HepG2 (cell line): ENCODE measurements around the gene PREX1. TPM values are rescaled to one million over a fixed set of nuclear protein-coding genes. Genes with fewer than 3 reads are reported as not detected.

Source experiments
- ATAC-seq: fragments of 200-7000 bp; cut with Tn5 transposase; 3 replicates; pipeline ENCODE4 v1.9.1; 2020; ENCODE audit warnings: mild to moderate bottlenecking, moderate library complexity
- BruUV-seq: library from RNA; stranded (reverse); fragments of 400-500 nt; replicated peaks from 2 replicates; lab custom pipeline; 2021; lab: Mats Ljungman, UMichigan
- CTCF ChIA-PET: fragments of 300-600 bp; formaldehyde crosslinking; extraction: SDS; loops from one replicate; lab custom pipeline; 2021; ENCODE audit warnings: low total read pairs, inconsistent platforms, low intra/inter-chr PET ratio; lab: Yijun Ruan, JAX
- POLR2A ChIA-PET: fragments of 350-600 bp; sonication (Branson Sonifier 250); formaldehyde crosslinking; loops from one replicate; lab custom pipeline; 2020; ENCODE audit warnings: antibody characterized with exemption, inconsistent platforms; lab: Yijun Ruan, JAX
- DNase-seq: peaks from one replicate; pipeline ENCODE4 v3.0.0-alpha.2; 2015; ENCODE audit warnings: low spot score
- FAIRE-seq: peaks from 3 replicates; lab custom pipeline; 2011; peaks lifted over from hg19 to GRCh38; lab: Jason Lieb, UNC
- H2AFZ ChIP-seq: one replicate; pipeline ENCODE4 v1.6.1; 2011; ENCODE audit warnings: low read length, inconsistent platforms
- H3K27ac ChIP-seq: fragments of 300-600 bp; 3 replicates; pipeline ENCODE4 v1.8.0; 2011; ENCODE audit warnings: mixed run types, mild to moderate bottlenecking, mixed read lengths, low read length, inconsistent platforms; ENCODE audit not compliant: insufficient read depth; ENCODE audit errors: extremely low read length
- H3K27me3 ChIP-seq, 2 experiments: fragments of 200-600 bp in 1 of 2; 2 replicates in 1 of 2; 3 replicates in 1 of 2; pipeline versions ENCODE4 v1.6.0 to v1.8.0; 2011; ENCODE audit warnings: low read length in 2 of 2, mild to moderate bottlenecking in 2 of 2, moderate library complexity in 2 of 2, inconsistent platforms in 1 of 2; ENCODE audit not compliant: insufficient read depth in 2 of 2, control insufficient read depth in 1 of 2
- H3K36me3 ChIP-seq, 2 experiments: fragments of 200-600 bp in 1 of 2; replicated peaks in 1 of 2; 2 replicates in 1 of 2; 3 replicates in 1 of 2; pipeline versions ENCODE4 v1.5.1 to v1.8.0; 2011; ENCODE audit warnings: low read length in 2 of 2, inconsistent platforms in 1 of 2; ENCODE audit not compliant: insufficient read depth in 2 of 2, control insufficient read depth in 1 of 2
- H3K4me1 ChIP-seq: 2 replicates; pipeline ENCODE4 v1.5.1; 2012; ENCODE audit warnings: low read length, inconsistent platforms; ENCODE audit not compliant: insufficient read depth
- H3K4me2 ChIP-seq: 2 replicates; pipeline ENCODE4 v1.6.0; 2011; ENCODE audit warnings: low read depth, low read length, inconsistent platforms
- H3K4me3 ChIP-seq, 3 experiments: fragments of 200-600 bp in 1 of 3; sonication (generic), shearing (Covaris generic) in 1 of 3; replicated peaks in 1 of 3; 2 replicates each; pipeline ENCODE4 v1.5.1; 2011 to 2016; ENCODE audit warnings: low read length in 3 of 3, inconsistent platforms in 2 of 3, low read depth in 2 of 3, mild to moderate bottlenecking in 2 of 3, control low read depth in 1 of 3, mixed read lengths in 1 of 3; ENCODE audit not compliant: insufficient read depth in 1 of 3
- H3K79me2 ChIP-seq: one replicate; pipeline ENCODE4 v1.6.1; 2011; ENCODE audit warnings: low read length, inconsistent platforms; ENCODE audit not compliant: insufficient read depth
- H3K9ac ChIP-seq: 2 replicates; pipeline ENCODE4 v1.6.0; 2011; ENCODE audit warnings: mild to moderate bottlenecking, low read depth, low read length, inconsistent platforms; ENCODE audit not compliant: insufficient read depth
- H3K9me3 ChIP-seq: 2 replicates; pipeline ENCODE4 v1.5.1; 2012; ENCODE audit warnings: mild to moderate bottlenecking, low read length
- H4K20me1 ChIP-seq: 2 replicates; pipeline ENCODE4 v1.6.0; 2011; ENCODE audit warnings: inconsistent platforms, mild to moderate bottlenecking, low read length, moderate library complexity; ENCODE audit not compliant: insufficient read depth
- DZIP1 ChIP-seq: sonication (generic); formaldehyde crosslinking; IDR thresholded peaks from 2 replicates; pipeline ENCODE4 v1.5.0; 2020; ENCODE audit warnings: mild to moderate bottlenecking, missing genetic modification reagents
- EHMT2 ChIP-seq: fragments of 200-600 bp; sonication (generic); IDR thresholded peaks from 2 replicates; pipeline ENCODE4 v1.7.0; 2017; ENCODE audit warnings: antibody characterized with exemption, low read depth, low read length, borderline replicate concordance
- JUNB ChIP-seq: sonication (generic); formaldehyde crosslinking; IDR thresholded peaks from 2 replicates; pipeline ENCODE4 v1.8.0; 2022; ENCODE audit warnings: missing genetic modification reagents, mild to moderate bottlenecking, borderline replicate concordance
- MTF2 ChIP-seq: sonication (generic); formaldehyde crosslinking; IDR thresholded peaks from 2 replicates; pipeline ENCODE4 v1.5.0; 2020; ENCODE audit warnings: missing genetic modification reagents, borderline replicate concordance
- PAX8 ChIP-seq: sonication (generic); formaldehyde crosslinking; IDR thresholded peaks from 2 replicates; pipeline ENCODE4 v1.8.0; 2022; ENCODE audit warnings: mild to moderate bottlenecking, missing genetic modification reagents, borderline replicate concordance
- SP1 ChIP-seq, 2 experiments: fragments of 450-650 bp in 1 of 2; sonication (generic) in 1 of 2; formaldehyde crosslinking in 1 of 2; IDR thresholded peaks; 2 replicates each; pipeline versions ENCODE4 v1.4.0 to v1.6.1; 2016 to 2020; ENCODE audit warnings: missing genetic modification reagents in 1 of 2
- ZBTB33 ChIP-seq: sonication (generic); formaldehyde crosslinking; IDR thresholded peaks from 2 replicates; pipeline ENCODE4 v1.4.0; 2020; ENCODE audit warnings: missing genetic modification reagents
- ZNF747 ChIP-seq: sonication (generic); formaldehyde crosslinking; IDR thresholded peaks from 2 replicates; pipeline ENCODE4 v1.8.1; 2023; ENCODE audit warnings: missing genetic modification reagents, mild to moderate bottlenecking, borderline replicate concordance
- ZNF816 ChIP-seq: sonication (generic); formaldehyde crosslinking; IDR thresholded peaks from 2 replicates; pipeline ENCODE4 v1.8.0; 2022; ENCODE audit warnings: missing genetic modification reagents, mild to moderate bottlenecking, borderline replicate concordance
- ZSCAN29 ChIP-seq: sonication (generic); formaldehyde crosslinking; conservative IDR thresholded peaks from 2 replicates; pipeline ENCODE4 v1.4.0; 2020; ENCODE audit warnings: mild to moderate bottlenecking, missing genetic modification reagents
- WGBS: methylation state at CpG from one replicate; pipeline ENCODE4 v1.1.6; 2017; ENCODE audit warnings: low lambda C conversion rate; 5-methylcytosine and 5-hydroxymethylcytosine counted together
- in situ Hi-C: cut with HindIII; loops from 2 replicates; pipeline ENCODE4 v1.10.0; 2017; ENCODE audit warnings: low pct_unique_long_range_greater_than_20kb; ENCODE audit not compliant: extremely low pct_ligation_motif_present
- intact Hi-C: fragments of 100-400 bp; cut with micrococcal nuclease; formaldehyde crosslinking; loops from one replicate; pipeline ENCODE4 v1.10.0; 2022; ENCODE audit not compliant: unreplicated experiment
- polyA plus RNA-seq, 8 experiments: library from polyadenylated mRNA; depleted of rRNA in 3 of 8; stranded (reverse) in 7 of 8; unstranded in 1 of 8; fragments of >200 nt; fragmentation: Illumina TruSeq in 4 of 8; extraction: Trizol in 4 of 8; gene quantifications; 2 replicates each; pipeline versions ENCODE4 v1.2.1 to v1.2.3, GENCODE V29; 2011 to 2016; ENCODE audit warnings: low read depth in 4 of 8, missing spikeins in 1 of 8, mixed read lengths in 1 of 8; ENCODE audit not compliant: insufficient read depth in 1 of 8
- total RNA-seq, 5 experiments: library from RNA; depleted of rRNA; stranded (reverse); fragments of >200 nt; fragmentation: Illumina TruSeq; extraction: Trizol; gene quantifications; 2 replicates each; pipeline ENCODE4 v1.2.3, GENCODE V29; 2016; ENCODE audit warnings: low read depth in 1 of 5

PREX1 gene
- total and polyA plus RNA-seq, 2 of the 13 experiments (the other 11 are each of a cell fraction or from before 2014, with no cell fraction given): 0.02 to 0.04 TPM

- TF ChIP-seq EHMT2 (no peak), PAX8 (CRISPR knock-in tag) (no peak), ZSCAN29 (CRISPR knock-in tag) (no peak), SP1 (IDR thresholded peaks at IDR 0.05) (no peak), SP1 (CRISPR knock-in tag; IDR thresholded peaks at IDR 0.05) (no peak), ZBTB33 (no peak), ZNF816 (CRISPR knock-in tag) (no peak), DZIP1 (CRISPR knock-in tag) (no peak), JUNB (no peak), ZNF747 (CRISPR knock-in tag) (no peak), MTF2 (CRISPR knock-in tag) (no peak)
- no peaks in the 10 kb centered on the region for H3K36me3 ChIP-seq
- intact Hi-C loops (no loop called here), in situ Hi-C loops (no loop called here)
- ChIA-PET CTCF (no interaction called here), POLR2A (no interaction called here)
- peaks cover 26% of the 10 kb centered on the region for H3K4me1 ChIP-seq
- FAIRE-seq (no peak), ATAC-seq (no peak), DNase-seq (no peak)
- H3K4me3 ChIP-seq: no peak overlapping the region
- WGBS: 3% methylated on average over 2 of the region's 2 CpGs
- no TSS peak for BruUV-seq
- no peak overlapping the region for H3K4me2 ChIP-seq
- H3K79me2 ChIP-seq: no peaks in the 10 kb centered on the region
- no peaks in the 10 kb centered on the region for H4K20me1 ChIP-seq
- no peaks in the 10 kb centered on the region for H3K9me3 ChIP-seq
- no peak overlapping the region for H2AFZ ChIP-seq
- H3K27ac ChIP-seq: no peak overlapping the region
- no peak overlapping the region for H3K9ac ChIP-seq
- H3K27me3 ChIP-seq: peaks cover 6 to 31% of the 10 kb centered on the region in 2 experiments; a peak in 4 of 5 replicates
These were observed 87.5 kb downstream of the PREX1 start for GRCh38 chr20:48740292-48740649.
